ENCODE results near the gene LRRN2.
"Not testable (repeated sequence)": the region's sequence is repeated elsewhere in the genome, so short reads cannot be mapped to it uniquely, and the experiment has no call there.

LRRN2 gene

GRCh38 chr1:204685236-204686006 is at the start of gene LRRN2:
TSS of gene LRRN2 (minus strand) at chr1:204685738. CDS start at chr1:204619992, 65,746 bp downstream.
- no peak for DNase-seq

GRCh38 chr1:204735042-204735441 is 49.5 kb upstream of the LRRN2 start:
- no peak for DNase-seq

- DNase-seq, result no peak
These were observed 48.5 kb upstream of the LRRN2 start for GRCh38 chr1:204733869-204734596.

- DNase-seq, result no peak
These were observed 47.8 kb upstream of the LRRN2 start for GRCh38 chr1:204733289-204733688.

- DNase-seq, result no peak
These were observed 46.5 kb upstream of the LRRN2 start for GRCh38 chr1:204731985-204732575.

- DNase-seq, result no peak
These were observed 46.0 kb upstream of the LRRN2 start for GRCh38 chr1:204731509-204731908.

GRCh38 chr1:204730826-204731459 is 45.4 kb upstream of the LRRN2 start:
- no peak for DNase-seq

GRCh38 chr1:204729516-204729915 is 44.0 kb upstream of the LRRN2 start:
- no peak for DNase-seq

- DNase-seq, result no peak
These were observed 42.9 kb upstream of the LRRN2 start for GRCh38 chr1:204728456-204728855.

GRCh38 chr1:204728045-204728444 is 42.5 kb upstream of the LRRN2 start:
- DNase-seq, result no peak

GRCh38 chr1:204727438-204727837 is 41.9 kb upstream of the LRRN2 start:
- not testable (repeated sequence) for DNase-seq

- no peak for DNase-seq
These were observed 40.9 kb upstream of the LRRN2 start for GRCh38 chr1:204726478-204726877.

GRCh38 chr1:204725821-204726448 is 40.4 kb upstream of the LRRN2 start:
- DNase-seq, result no peak

GRCh38 chr1:204723131-204723787 is 37.7 kb upstream of the LRRN2 start:
- no peak for DNase-seq

GRCh38 chr1:204721373-204722055 is 36.0 kb upstream of the LRRN2 start:
- DNase-seq, result no peak

- DNase-seq, result no peak
These were observed 31.1 kb upstream of the LRRN2 start for GRCh38 chr1:204716660-204717059.

GRCh38 chr1:204714861-204715511 is 29.4 kb upstream of the LRRN2 start:
- DNase-seq, result no peak

- no peak for DNase-seq
These were observed 28.8 kb upstream of the LRRN2 start for GRCh38 chr1:204714194-204714860.

- no peak for DNase-seq
These were observed 28.0 kb upstream of the LRRN2 start for GRCh38 chr1:204713541-204713940.

GRCh38 chr1:204712708-204713430 is 27.3 kb upstream of the LRRN2 start:
- no peak for DNase-seq
